GM23248 (cell line): ENCODE data around the gene EIF3D.

ENCODE experiments used
- EZH2 ChIP-seq: fragments of 200-600 bp; sonication (generic); IDR thresholded peaks from 2 replicates; pipeline ENCODE4 v1.6.1; 2018; ENCODE audit warnings: antibody characterized with exemption, mild to moderate bottlenecking; ENCODE audit not compliant: insufficient read depth, poor library complexity, severe bottlenecking
- EZH2phosphoT487 ChIP-seq: fragments of 200-600 bp; sonication (generic); IDR thresholded peaks from 2 replicates; pipeline ENCODE4 v1.6.1; 2018; ENCODE audit warnings: antibody characterized with exemption, moderate library complexity, mild to moderate bottlenecking, low read depth; ENCODE audit not compliant: insufficient read depth

DNA sequence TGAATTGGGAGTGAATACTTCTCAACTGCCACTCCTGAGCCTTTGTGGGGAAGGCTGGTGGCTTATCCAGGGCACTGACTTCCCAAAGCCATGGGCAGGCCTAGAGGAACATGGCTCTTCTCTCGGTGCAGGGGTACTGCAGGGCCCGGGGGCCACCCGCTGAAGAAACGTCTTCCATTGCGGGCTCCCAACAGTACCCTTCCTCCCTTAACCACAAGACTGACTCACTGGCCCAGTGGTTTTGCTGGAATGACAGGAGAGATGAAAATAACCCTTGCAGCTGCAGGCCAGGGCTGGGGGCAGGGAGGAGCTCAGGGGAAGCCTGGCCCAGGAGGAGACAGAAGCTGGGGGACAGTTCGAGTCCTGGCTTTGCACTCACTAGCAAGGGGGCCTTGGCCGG is 61.0 kb downstream of the EIF3D start:
- TF ChIP-seq EZH2phosphoT487 (no peak), EZH2 (no peak)
